OCI-LY3 (cell line): ENCODE data around the gene TMC6.

Experiments used
- H2AFZ ChIP-seq: fragments of 200-600, 300-600 bp; shearing (Covaris generic); 2 replicates; pipeline ENCODE4 v1.6.0; 2014; ENCODE audit warnings: antibody characterized with exemption, low read depth, low read length
- H3K27ac ChIP-seq: fragments of 200-600, 300-600 bp; sonication (generic); 2 replicates; pipeline ENCODE4 v1.5.1; 2014; ENCODE audit warnings: mild to moderate bottlenecking, low read length, moderate library complexity, mixed read lengths
- H3K27me3 ChIP-seq: fragments of 200-600, 300-600 bp; sonication (generic); 2 replicates; pipeline ENCODE4 v1.6.1; 2014; ENCODE audit warnings: low read depth, low read length, mixed read lengths
- H3K36me3 ChIP-seq: fragments of 200-600, 300-600 bp; sonication (generic); replicated peaks from 2 replicates; pipeline ENCODE3; 2014; ENCODE audit warnings: low read depth, low read length, mixed read lengths
- H3K4me1 ChIP-seq: fragments of 300-600, 200-600 bp; sonication (generic); 2 replicates; pipeline ENCODE4 v1.6.1; 2014; ENCODE audit warnings: low read length, mixed read lengths
- H3K4me2 ChIP-seq: fragments of 200-600, 300-600 bp; sonication (generic); 2 replicates; pipeline ENCODE4 v1.6.1; 2014; ENCODE audit warnings: low read length, mixed read lengths
- H3K4me3 ChIP-seq: fragments of 300-600, 200-600 bp; sonication (generic); 2 replicates; pipeline ENCODE4 v1.5.1; 2014; ENCODE audit warnings: antibody characterized with exemption, mild to moderate bottlenecking, low read length, moderate library complexity
- H3K79me2 ChIP-seq: fragments of 300-600, 200-600 bp; shearing (Covaris generic); 2 replicates; pipeline ENCODE4 v1.6.1; 2014; ENCODE audit warnings: mild to moderate bottlenecking, low read length, mixed read lengths
- H3K9ac ChIP-seq: fragments of 300-600, 200-600 bp; shearing (Covaris generic); 2 replicates; pipeline ENCODE4 v1.6.0; 2014; ENCODE audit warnings: mild to moderate bottlenecking, low read length, moderate library complexity
- H3K9me3 ChIP-seq: fragments of 200-600, 300-600 bp; shearing (Covaris generic); 2 replicates; pipeline ENCODE4 v1.6.1; 2014; ENCODE audit warnings: low read length, mixed read lengths; ENCODE audit not compliant: insufficient read depth
- H4K20me1 ChIP-seq: fragments of 200-600, 300-600 bp; sonication (generic); 2 replicates; pipeline ENCODE4 v1.6.1; 2016; ENCODE audit warnings: low read length, mixed read lengths; ENCODE audit not compliant: insufficient read depth
- EZH2phosphoT487 ChIP-seq: fragments of 200-600 bp; shearing (Covaris generic); IDR thresholded peaks from 2 replicates; pipeline ENCODE4 v1.6.1; 2018; ENCODE audit warnings: antibody characterized with exemption, mixed run types, low read depth
- TF ChIP-seq, protein P1 (sequence below): fragments of 200-600, 300-600 bp; sonication (generic); IDR thresholded peaks from 2 replicates; pipeline ENCODE4 v1.5.1; 2014; ENCODE audit warnings: antibody characterized with exemption, low read length, low read depth

The TMC6 gene

DNA sequence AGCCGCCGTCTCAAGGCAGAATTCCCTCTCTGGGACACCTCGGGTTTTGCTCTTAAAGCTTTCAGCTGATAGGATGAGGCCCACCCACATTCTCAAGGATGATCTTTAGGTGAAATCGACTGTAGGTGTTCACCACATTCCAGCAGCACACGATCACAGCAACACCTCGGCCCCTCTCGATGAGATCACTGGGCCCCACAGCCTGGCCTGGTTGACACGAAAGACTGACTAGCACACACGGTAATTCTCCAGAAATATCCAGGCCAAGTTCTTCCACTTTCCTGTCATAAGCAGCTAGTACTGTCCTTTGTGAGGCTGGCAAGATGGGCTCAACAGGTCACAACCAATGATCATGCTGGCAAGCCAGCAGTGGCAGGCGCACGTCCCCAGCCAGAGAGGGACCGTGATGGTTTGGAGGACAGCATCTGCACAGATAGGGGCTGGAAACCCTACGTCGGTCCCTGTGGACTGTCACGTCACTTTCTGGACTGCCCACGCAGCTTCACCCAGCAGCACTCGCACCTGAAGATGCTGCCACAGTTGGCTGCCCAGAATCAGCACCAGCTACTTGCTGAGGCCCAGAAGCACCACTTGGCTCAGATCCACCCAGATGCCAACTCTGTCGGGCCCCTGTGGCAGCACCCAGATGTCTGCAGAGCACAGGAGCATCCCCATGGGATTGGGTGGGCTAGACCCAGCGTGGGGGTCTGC is 17.4 kb downstream of the TMC6 start:
- no peak overlapping the region for H3K4me3 ChIP-seq
- H2AFZ ChIP-seq: no peak overlapping the region
- no peaks in the 10 kb centered on the region for H3K27me3 ChIP-seq
- H3K9ac ChIP-seq: no peak overlapping the region
- H3K27ac ChIP-seq: no peak overlapping the region
- no peaks in the 10 kb centered on the region for H3K9me3 ChIP-seq
- H4K20me1 ChIP-seq: peaks cover 8% of the 10 kb centered on the region; the same call in 1 of the 2 replicates
- TF ChIP-seq, protein P1, sequence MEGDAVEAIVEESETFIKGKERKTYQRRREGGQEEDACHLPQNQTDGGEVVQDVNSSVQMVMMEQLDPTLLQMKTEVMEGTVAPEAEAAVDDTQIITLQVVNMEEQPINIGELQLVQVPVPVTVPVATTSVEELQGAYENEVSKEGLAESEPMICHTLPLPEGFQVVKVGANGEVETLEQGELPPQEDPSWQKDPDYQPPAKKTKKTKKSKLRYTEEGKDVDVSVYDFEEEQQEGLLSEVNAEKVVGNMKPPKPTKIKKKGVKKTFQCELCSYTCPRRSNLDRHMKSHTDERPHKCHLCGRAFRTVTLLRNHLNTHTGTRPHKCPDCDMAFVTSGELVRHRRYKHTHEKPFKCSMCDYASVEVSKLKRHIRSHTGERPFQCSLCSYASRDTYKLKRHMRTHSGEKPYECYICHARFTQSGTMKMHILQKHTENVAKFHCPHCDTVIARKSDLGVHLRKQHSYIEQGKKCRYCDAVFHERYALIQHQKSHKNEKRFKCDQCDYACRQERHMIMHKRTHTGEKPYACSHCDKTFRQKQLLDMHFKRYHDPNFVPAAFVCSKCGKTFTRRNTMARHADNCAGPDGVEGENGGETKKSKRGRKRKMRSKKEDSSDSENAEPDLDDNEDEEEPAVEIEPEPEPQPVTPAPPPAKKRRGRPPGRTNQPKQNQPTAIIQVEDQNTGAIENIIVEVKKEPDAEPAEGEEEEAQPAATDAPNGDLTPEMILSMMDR: no peak
- no peak for TF ChIP-seq EZH2phosphoT487
- H3K4me1 ChIP-seq: peaks cover 17% of the 10 kb centered on the region
- no peak overlapping the region for H3K4me2 ChIP-seq
- peaks cover 47% of the 10 kb centered on the region for H3K36me3 ChIP-seq
- H3K79me2 ChIP-seq: no peaks in the 10 kb centered on the region

DNA sequence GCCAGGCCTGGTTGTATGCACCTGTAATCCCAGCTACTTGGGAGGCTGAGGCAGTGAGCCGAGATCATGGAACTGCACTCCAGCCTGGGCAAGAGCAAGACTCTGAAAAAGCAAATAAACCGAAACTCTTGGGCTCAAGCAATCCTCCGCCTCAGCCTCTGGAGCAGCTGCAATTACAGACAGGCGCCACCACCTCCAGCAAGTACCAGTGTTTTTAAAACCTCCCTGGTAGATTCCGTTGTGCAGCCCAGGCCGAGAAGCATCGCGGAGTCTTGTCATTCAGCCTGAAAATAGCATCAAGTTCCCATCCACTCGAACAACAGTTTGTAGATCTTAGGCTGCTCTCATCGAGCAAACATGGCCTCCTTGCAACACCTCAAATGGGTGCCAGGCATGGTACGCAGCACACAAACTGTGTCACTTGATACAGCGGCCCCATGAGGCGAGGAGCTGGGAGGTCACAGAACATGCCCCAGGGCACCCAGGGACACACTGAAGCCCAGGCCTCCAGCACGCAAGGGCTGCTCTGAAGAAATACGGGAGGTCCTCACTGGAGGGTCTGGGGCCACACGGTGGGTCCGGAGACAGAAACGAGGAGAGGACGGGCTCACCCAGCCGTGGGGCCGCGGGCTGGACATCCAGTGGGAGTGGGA is 18.1 kb downstream of the TMC6 start:
- Histone ChIP-seq H3K4me2 (no peak overlapping the region), H3K27me3 (no peaks in the 10 kb centered on the region), H4K20me1 (peaks cover 8% of the 10 kb centered on the region; the same call in 1 of the 2 replicates), H2AFZ (no peak overlapping the region), H3K27ac (no peak overlapping the region), H3K4me1 (peaks cover 17% of the 10 kb centered on the region), H3K4me3 (no peak overlapping the region), H3K9me3 (no peaks in the 10 kb centered on the region), H3K9ac (no peak overlapping the region), H3K36me3 (peaks cover 47% of the 10 kb centered on the region), H3K79me2 (no peaks in the 10 kb centered on the region)
- no peak for TF ChIP-seq EZH2phosphoT487
- TF ChIP-seq, protein P1: no peak

DNA sequence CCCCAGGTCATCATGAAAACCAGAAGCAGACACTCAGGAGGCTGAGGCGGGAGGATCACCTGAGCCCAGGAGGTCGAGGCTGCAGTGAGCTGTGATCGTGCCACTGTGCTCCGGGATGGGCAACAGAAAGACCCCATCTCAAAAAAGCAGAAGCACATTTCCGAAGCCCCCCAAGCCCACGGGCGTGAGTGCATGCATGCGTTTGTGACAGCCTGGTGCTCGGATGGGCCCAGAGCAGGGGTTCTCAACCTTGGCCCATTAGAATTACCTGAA is 19.1 kb downstream of the TMC6 start:
- Histone ChIP-seq H3K4me1 (peaks cover 15% of the 10 kb centered on the region), H3K79me2 (no peaks in the 10 kb centered on the region), H3K9ac (no peak overlapping the region), H3K9me3 (no peaks in the 10 kb centered on the region), H4K20me1 (peaks cover 8% of the 10 kb centered on the region; the same call in 1 of the 2 replicates), H3K4me2 (no peak overlapping the region), H3K27me3 (no peaks in the 10 kb centered on the region), H3K27ac (no peak overlapping the region), H3K36me3 (peaks cover 42% of the 10 kb centered on the region), H3K4me3 (no peak overlapping the region), H2AFZ (no peak overlapping the region)
- TF ChIP-seq, protein P1: no peak
- TF ChIP-seq EZH2phosphoT487: no peak

DNA sequence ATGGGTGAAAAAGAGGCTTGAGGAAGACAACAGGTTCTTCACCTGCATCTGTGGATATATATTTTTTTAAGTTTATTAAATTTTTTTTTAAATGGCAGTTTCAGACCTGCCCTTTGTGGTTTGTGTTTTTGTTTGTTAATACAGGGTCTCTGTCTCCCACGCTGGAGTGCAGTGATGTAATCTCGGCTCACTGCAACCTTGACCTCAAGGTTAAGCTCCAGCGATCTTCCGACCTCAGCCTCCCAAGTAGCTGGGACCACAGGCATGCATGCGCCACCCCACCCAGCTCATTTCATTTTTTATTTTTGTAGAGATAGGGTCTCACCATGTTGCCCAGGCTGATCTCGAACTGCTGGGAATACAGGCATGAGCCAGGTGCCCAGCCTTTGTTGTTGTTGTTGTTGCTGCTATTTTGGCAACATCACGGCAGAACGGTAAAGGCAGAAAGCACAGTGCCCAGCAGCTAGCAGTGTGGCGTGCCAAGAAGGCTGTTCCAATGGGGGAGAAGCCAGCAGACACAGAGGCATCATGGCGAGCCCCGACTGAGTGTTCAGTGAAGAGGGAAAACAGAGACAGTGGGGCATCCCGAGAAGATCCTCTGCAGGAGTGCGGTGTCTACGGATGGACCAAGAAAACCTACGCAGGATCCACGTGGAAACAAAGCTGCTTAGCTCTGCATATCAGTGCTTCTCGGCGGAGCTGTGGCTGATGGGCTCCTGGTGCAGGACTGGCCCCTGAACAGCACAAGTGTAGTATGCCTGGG is 19.6 kb downstream of the TMC6 start:
- TF ChIP-seq, protein P1: no peak
- no peak for TF ChIP-seq EZH2phosphoT487
- Histone ChIP-seq H3K36me3 (peaks cover 37% of the 10 kb centered on the region), H3K9ac (no peak overlapping the region), H3K9me3 (no peaks in the 10 kb centered on the region), H3K4me3 (no peak overlapping the region), H4K20me1 (peaks cover 7% of the 10 kb centered on the region; the same call in 1 of the 2 replicates), H2AFZ (no peak overlapping the region), H3K4me2 (no peak overlapping the region), H3K27me3 (no peaks in the 10 kb centered on the region), H3K79me2 (no peaks in the 10 kb centered on the region), H3K27ac (no peak overlapping the region), H3K4me1 (peaks cover 10% of the 10 kb centered on the region)
